HepG2 (cell line): ENCODE results near the gene SSC5D.

Experiments used
- AGO1 ChIP-seq: fragments of 200-400 bp; formaldehyde crosslinking; IDR thresholded peaks from 2 replicates; pipeline ENCODE4 v1.6.1; 2017; ENCODE audit warnings: mild to moderate bottlenecking, low read depth, low read length, moderate library complexity; ENCODE audit not compliant: poor library complexity, severe bottlenecking
- CEBPB ChIP-seq: IDR thresholded peaks from 2 replicates; pipeline ENCODE4 v1.6.1; 2011; ENCODE audit warnings: low read depth, low read length, improper control_type of control experiment, borderline replicate concordance
- CTCF ChIP-seq: sonication (generic); formaldehyde crosslinking; IDR thresholded peaks from 2 replicates; pipeline ENCODE4 v1.5.0; 2020; ENCODE audit warnings: mild to moderate bottlenecking, missing genetic modification reagents, moderate library complexity
- MAFF ChIP-seq: IDR thresholded peaks from 2 replicates; pipeline ENCODE4 v1.6.1; 2011; ENCODE audit warnings: low read depth, low read length, improper control_type of control experiment
- MNT ChIP-seq: fragments of 450-650 bp; IDR thresholded peaks from 2 replicates; pipeline ENCODE4 v1.6.1; 2016
- NR2C2 ChIP-seq: sonication (generic); formaldehyde crosslinking; IDR thresholded peaks from 2 replicates; pipeline ENCODE4 v1.4.0; 2020; ENCODE audit warnings: missing genetic modification reagents, mild to moderate bottlenecking, moderate library complexity, borderline replicate concordance
- RELA ChIP-seq: sonication (generic); formaldehyde crosslinking; IDR thresholded peaks from 2 replicates; pipeline ENCODE4 v1.4.0; 2020; ENCODE audit warnings: missing genetic modification reagents
- ZBTB40 ChIP-seq, 2 experiments: fragments of 450-650 bp in 1 of 2; sonication (generic) in 1 of 2; formaldehyde crosslinking in 1 of 2; IDR thresholded peaks; 2 replicates each; pipeline versions ENCODE4 v1.6.1 to v1.8.0; 2016 to 2022; ENCODE audit warnings: antibody characterized with exemption in 1 of 2, mild to moderate bottlenecking in 1 of 2, missing genetic modification reagents in 1 of 2
- ZHX1 ChIP-seq: sonication (generic); formaldehyde crosslinking; IDR thresholded peaks from 2 replicates; pipeline ENCODE4 v1.8.1; 2022; ENCODE audit warnings: low read depth, mild to moderate bottlenecking, missing genetic modification reagents

- no peak for TF ChIP-seq MNT
- no peak for TF ChIP-seq CTCF
- no peak for TF ChIP-seq MAFF
- TF ChIP-seq NR2C2 = no peak
- TF ChIP-seq RELA = no peak
- no peak for TF ChIP-seq ZBTB40 (IDR thresholded peaks at IDR 0.05)
- no peak for TF ChIP-seq ZBTB40 (CRISPR knock-in tag; IDR thresholded peaks at IDR 0.05)
- peak; percentile 72 for TF ChIP-seq CEBPB
- TF ChIP-seq AGO1 = no peak
- no peak for TF ChIP-seq ZHX1
These were observed 27.5 kb upstream of the SSC5D start for GRCh38 chr19:55460670-55461258.
